ENCODE data around the gene SOX1.

SOX1 gene

GRCh38 chr13:112073245-112074138 lies 6.5 kb downstream of the SOX1 start:
- peak; percentile 85 for DNase-seq

DNA sequence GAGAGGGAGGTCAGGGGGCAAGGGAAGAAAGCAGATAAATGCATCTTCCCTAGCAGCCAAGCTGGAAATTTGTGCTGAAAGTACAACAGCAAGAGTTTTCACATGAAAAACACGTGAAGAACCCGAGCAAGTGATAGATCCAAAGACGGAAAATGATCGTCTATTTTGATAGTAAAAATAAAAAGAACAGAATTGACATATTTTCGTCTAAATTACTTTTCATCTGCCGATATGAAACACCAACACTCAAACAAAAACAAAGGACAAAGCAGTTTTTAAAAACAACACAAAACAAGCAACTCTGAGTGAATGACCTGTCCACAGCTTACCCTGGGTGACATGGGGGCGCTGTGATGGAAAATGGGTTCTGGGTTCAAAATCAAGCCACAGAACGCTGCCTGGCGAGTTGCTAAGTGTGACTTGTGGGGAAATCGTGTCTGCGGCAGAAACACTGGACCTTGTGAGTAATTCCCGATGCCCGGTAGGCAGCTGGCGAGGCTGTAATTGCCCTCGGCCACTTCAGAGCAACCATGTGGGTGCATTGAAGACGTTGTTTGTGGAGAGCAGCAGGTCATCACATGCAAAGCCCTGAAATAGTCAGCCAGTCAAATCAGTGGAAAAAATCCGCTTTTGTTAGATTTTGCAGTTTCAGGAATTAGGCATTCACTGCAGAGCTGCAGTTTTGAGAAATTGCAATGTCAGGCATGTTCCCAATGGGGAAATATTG lies 7.4 kb downstream of the SOX1 start:
- DNase-seq: peak; percentile 79

DNA sequence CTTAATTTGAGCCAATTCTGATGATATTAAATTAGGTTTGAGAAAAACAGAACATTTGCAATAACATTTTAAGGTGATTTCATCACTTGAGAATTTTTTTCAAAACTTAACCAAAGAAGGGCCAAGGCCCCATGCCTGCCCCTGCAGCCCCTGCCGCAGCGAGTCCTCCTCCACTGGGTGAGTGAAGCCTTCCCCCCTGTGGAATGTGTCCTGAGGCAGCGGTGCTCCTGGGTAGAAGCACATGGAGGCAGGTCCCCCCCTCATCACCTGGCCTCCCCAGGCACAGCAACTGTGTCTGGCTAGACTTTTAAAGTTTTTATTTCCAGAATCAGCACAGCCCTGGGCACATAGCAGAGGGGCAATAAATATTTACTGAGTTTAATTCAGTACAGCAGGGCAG lies 10.8 kb downstream of the SOX1 start:
- no peak for DNase-seq

- DNase-seq: peak; percentile 19
These were observed 11.3 kb downstream of the SOX1 start for GRCh38 chr13:112078216-112078615.

DNA sequence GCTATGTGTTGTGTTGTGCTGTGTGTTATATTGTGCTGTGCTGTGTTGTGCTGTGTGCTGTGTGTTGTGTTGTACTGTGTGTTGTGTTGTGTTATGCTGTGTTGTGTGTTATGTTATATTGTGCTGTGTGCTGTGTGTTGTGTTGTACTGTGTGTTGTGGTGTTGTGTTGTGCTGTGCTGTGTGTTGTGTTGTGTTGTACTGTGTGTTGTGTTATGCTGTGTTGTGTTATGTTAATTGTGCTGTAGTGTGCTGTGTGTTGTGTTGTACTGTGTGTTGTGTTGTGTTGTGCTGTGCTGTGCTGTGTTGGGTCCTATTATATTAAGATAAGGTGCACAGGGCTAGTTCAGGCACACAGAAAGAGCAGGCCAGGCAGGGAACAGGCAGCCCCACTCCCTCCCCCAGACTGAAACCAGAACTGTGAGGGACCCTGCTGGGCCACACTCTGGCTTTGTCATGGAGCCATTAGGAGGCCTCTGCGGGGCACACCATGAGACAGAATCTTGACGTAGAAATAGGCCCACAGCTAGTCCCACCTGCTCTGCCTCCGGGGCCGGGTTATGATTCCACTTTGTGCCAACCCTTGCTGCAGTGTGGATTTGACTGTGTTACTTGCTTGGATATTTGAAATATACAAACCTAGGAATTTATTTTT lies 12.1 kb downstream of the SOX1 start:
- DNase-seq: peak; percentile 93

DNA sequence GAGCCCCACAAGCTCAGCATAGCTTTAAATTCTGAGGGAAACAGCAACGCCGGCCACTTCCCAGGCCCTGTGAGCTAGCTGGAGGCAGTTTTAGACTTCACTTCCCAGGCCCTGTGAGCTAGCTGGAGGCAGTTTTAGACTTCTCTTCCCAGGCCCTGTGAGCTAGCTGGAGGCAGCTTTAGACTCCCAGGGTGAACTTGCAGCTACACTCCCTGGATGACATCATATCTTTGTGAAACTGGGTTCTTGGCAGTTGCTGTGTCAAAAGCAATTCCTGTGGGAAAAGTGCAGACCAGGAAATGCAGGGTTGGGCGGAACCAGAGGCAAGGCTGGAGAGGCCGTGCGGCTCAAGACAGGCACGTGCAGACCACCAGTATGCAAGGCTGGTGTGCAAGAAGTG lies 12.7 kb downstream of the SOX1 start:
- DNase-seq: peak; percentile 19

GRCh38 chr13:112083971-112084370 lies 17.0 kb downstream of the SOX1 start:
- DNase-seq: no peak

GRCh38 chr13:112092453-112092852 lies 25.5 kb downstream of the SOX1 start:
- DNase-seq: no peak

GRCh38 chr13:112095354-112095753 lies 28.4 kb downstream of the SOX1 start:
- DNase-seq: no peak

GRCh38 chr13:112096959-112097358 lies 30.0 kb downstream of the SOX1 start:
- DNase-seq: no peak

GRCh38 chr13:112097770-112098169 lies 30.8 kb downstream of the SOX1 start:
- no peak for DNase-seq

DNA sequence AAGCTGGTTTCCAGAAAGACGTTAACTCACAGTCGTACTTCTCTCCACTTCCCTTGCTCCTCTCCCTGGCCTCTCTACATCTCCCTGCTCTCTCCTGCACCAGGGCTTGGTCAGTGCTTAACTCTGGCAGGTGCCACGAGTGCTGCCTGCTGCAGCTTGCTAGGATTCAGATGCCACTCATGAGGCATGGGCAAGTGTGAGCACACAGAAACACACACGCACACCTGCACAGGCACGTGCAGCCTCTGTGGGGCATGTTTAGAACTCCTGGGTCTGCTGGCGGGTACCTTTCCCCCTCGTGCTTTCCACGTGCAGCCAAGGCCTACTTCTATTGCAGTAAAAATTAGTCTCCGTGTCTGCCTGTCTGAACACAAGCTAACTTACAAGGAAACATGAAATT lies 31.8 kb downstream of the SOX1 start:
- no peak for DNase-seq

- no peak for DNase-seq
These were observed 34.5 kb downstream of the SOX1 start for GRCh38 chr13:112101360-112101930.

- peak; percentile 65 for DNase-seq
These were observed 35.3 kb downstream of the SOX1 start for GRCh38 chr13:112102243-112102642.

DNA sequence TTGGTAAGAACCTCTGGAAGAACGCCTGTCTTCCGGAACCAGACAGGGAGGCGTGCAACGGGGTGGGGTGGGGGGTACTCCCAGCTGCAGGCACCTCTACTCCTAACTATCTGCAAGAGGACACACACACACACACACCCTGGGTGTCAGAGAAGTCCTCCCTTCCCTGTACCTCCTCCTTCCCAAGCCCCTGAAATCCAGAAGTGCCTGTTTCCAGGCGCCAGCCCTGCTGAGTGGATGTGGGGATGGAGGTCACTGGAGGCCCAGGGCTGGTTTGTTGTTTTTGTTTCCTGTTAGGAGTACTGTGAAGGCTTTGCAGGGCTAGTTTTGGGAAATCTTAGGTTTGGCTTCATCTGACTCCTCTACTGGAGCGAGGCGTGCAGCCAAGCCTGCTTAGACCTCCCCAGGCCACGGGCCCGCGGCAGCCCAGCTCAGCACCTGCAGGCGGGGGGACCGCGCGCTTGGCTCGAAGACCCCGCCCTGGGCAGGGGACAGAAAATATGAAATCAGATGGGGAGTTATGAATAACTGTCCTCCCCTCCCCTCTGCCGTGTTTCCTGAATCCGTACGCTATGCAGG lies 36.4 kb downstream of the SOX1 start:
- no peak for DNase-seq

DNA sequence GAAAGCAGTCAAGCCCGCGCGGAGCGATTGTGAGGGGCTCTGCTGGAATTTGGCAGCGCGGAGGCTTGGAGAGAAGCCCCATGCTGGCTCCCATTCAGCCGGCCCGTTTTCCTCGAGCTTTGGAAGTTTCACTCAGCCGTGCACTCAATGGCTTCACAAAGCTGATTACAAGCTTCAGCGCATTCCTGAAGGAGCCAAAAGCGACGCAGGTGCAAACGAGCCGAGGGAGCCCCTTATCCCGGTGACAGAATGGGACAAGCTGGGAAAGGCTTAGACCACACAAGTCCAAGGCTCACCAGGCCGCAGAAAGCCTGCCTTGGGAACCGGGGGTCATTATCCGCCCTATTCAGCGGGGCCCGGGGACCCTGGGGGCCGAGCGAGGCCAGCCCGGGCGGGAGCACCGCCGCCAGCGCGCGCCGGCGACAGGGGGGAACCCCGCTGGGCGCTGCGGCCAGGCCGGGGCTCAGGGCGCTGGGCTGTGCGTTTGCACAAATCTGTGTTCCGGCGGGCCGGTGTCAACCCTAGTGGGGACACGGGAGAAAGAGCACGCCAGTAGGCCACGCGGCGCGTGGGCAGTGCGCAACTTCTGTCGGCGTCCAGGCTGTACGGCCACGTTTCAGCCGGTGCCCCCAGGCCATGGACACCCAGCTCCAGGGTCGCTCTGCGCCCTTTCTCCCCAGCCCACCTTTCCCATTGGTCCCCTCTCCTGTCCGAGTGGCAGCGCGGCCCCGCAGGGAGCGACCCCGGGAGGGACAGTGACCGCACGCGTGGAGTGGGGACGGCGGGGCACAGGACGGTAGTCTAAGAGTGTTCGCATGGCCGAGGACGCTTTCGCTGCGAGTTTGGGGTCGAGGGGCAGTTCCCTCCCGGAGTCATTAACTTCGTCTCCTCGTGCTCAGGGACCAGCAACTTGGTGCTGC lies 37.3 kb downstream of the SOX1 start:
- no peak for DNase-seq

DNA sequence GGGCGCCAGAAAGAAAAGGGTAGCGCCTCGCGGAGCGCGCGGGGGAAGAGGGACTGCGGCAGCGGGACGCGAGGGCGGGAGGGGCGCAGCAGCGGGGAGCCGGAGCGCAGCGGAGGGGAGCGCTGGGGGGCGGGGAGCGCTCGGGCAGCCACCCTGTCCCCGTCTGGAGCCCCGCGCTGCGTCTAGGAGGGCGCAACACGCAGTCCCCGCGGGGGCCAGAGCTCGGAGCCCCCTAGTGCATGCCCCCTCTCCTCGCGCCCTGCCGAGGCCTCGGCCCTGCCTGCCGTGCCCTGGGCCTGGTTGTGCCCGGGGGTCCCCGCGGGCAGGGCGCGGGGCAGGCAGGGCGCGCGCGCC lies 37.9 kb downstream of the SOX1 start:
- DNase-seq: no peak

DNA sequence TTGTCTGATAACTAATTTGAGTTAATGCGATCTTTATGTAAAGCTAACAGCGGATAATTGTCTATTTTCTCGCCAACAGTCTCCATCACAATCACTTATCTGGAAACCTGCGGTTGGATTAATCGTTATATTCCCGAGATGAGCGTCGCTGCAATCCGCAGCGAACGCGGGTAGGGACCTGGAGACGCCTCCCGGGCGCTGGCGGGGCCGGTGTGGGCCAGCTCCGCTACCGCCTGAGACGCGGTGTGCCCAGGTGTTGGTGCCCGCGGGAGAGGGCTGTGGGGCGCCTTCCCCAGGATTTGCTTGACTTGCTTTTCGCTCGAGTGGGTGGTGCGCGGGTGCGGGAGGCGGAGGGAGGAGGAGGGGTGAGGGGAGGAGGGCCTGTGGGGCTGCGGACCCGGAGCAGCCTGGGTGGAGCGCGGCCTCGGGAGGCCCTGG lies 38.3 kb downstream of the SOX1 start:
- no peak for DNase-seq

DNA sequence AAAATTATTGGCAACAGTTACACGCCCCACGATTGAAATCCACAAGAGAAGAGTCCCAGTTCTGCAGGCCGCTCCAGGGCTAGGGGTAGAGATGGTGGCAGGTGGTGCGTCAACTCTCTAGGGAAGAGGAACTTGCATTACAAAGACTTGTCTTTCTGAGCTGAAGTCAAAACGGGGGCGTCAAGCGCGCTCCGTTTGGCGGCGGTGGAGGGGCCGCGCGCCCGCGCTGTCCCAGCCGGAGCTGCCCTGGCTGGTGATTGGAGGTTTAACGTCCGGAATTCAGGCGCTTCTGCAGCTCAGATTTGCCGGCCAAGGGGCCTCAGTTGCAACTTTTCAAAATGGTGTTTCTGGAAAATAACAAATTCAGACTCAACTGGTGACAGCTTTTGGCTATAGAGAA lies 38.9 kb downstream of the SOX1 start:
- no peak for DNase-seq

DNA sequence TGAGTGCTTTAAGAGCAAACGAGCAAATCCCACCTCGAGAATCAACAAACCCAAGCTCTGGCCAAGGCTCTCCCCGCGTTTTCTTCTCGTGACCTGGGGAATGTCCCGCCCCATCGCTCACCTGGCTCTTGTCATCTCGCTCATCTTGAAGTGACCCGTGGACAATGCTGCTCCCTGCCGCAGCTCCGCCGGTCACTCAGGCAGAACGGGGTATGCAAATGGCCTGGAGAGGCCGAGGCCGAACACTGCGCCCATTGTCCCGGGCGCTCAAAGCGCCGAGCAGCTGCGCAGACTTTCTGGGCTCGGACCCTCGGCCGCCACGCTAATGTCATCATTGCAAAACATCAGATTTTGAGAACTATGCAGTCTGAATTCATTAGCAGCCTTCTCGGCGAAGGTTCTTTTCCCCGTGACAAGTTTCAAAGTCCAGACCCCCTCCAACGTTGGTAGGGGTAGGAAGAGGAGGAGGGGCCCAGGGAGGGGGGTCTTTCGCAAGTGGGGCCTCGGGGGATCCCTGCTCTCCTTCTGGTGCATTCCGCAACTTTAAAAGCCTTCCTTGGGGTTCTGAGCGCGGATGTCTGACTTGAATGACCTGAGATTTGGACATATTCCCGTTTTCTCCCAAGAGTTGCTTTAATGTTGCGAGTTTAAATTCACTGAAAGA lies 39.7 kb downstream of the SOX1 start:
- no peak for DNase-seq

DNA sequence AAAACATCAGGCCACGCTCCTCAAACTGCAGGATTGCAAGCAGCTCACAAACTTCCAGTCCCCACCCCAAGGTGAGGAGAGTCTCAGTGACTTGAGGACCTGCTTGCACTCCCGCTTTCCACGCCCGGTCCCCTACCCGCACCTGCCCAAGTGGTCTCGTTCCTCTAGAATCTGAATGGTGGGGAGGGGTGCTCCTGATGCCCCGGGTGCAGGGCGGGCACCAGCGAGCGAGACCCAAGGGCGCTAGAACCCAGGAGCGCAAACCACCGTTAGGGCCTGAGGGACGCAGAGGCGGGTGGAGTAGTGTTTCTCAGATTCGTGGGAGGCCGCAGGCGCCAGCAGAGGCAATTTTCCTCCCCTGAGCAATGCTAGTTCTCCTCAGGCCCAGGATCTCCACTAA lies 40.3 kb downstream of the SOX1 start:
- DNase-seq: no peak
